ENCODE data around the gene SLC7A7. TPM values are rescaled to one million over a fixed set of nuclear protein-coding genes. Genes with fewer than 3 reads are reported as not detected.
A peak's percentile ranks its signal among the peaks of the same experiment; 100 is the strongest.
"Not testable (repeated sequence)": the region's sequence is repeated elsewhere in the genome, so short reads cannot be mapped to it uniquely, and the experiment has no call there.

The SLC7A7 gene
- total RNA-seq (10 to 100 TPM in 1 of 10 donors, 1 to 10 TPM in 9; 1.1 to 16.1 (median 2.8) TPM), polyA plus RNA-seq (1 to 10 TPM; 2.3 to 3.7 TPM)
- long read RNA-seq, donor 1, partial matches to known transcripts = 0 of 4 reads
- long read RNA-seq, donor 1, other reads (novel, unspliced or antisense) = 1 of 4 reads
- long read RNA-seq, donor 2, partial matches to known transcripts = 1 of 1 reads
- long read RNA-seq, donor 2, other reads (novel, unspliced or antisense) = 0 of 1 reads
- long read RNA-seq, donor 3, partial matches to known transcripts = 0 of 1 reads
- long read RNA-seq, donor 3, other reads (novel, unspliced or antisense) = 1 of 1 reads

- H3K27ac ChIP-seq = peak within 1 kb of the TSS in 5 of 10 donors; percentile 15 to 81 (median 37)
- 55 to 57% methylated on average over 10 of the region's 10 CpGs for WGBS, 2 donors
- intact Hi-C loops (cut with DNase I) = loop anchor here in 7 of 10 donors (5.0 to 10.0 kb wide), 8 partner anchors 150 to 430 kb away; no protein-coding TSS in a partner anchor
Measured at GRCh38 chr14:22814941-22815713, at the start of gene SLC7A7. Gene SLC7A7, minus strand, starts transcription at chr14:22815435. Its CDS starts 2,037 bp downstream, at chr14:22813398.

DNA sequence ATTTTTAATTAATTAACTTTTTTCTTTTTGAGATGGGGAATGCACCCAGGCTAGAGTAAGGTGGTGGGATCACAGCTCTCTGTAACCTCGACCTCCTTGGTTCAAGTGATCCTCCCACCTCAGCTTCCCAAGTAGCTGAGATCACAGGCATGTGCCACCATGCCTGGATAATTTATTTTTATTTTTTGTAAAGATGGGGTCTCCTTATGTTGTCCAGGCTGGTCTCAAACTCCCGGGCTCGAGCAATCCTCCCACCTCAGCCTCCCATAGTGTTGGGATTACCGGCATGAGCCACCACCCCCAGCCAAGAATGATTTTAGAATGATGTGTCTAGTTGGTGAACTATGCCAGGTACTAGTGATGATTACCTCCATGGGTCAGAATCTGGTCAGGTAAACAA, 49.7 kb upstream of the SLC7A7 start:
- Histone ChIP-seq H3K27me3 (no peaks in the 10 kb centered on the region), H3K4me3 (no peak overlapping the region), H3K27ac (no peak overlapping the region), H3K9me3 (no peaks in the 10 kb centered on the region), H3K36me3 (no peaks in the 10 kb centered on the region), H3K4me1 (peaks cover 0 to 10% (median under 1%) of the 10 kb centered on the region in 9 donors)
- DNase-seq = no peak
- TF ChIP-seq CTCF (IDR thresholded peaks at IDR 0.05) = no peak
- 89 to 90% methylated on average over 4 of the region's 4 CpGs for WGBS, 2 donors
- no peak for ATAC-seq
- intact Hi-C loops (cut with DNase I) = no loop called here

More at GRCh38 chr14:22814941-22815713, at the start of gene SLC7A7:
- no peaks in the 10 kb centered on the region for H3K36me3 ChIP-seq
- H3K4me3 ChIP-seq = peak within 1 kb of the TSS in 5 of 10 donors; percentile 3 to 51 (median 24)
- no peaks in the 10 kb centered on the region for H3K9me3 ChIP-seq
- DNase-seq (no peak), ATAC-seq (peak in 3 of 8 donors; percentile 7 to 42 (median 16))
- TF ChIP-seq CTCF (IDR thresholded peaks at IDR 0.05) = no peak
- no peaks in the 10 kb centered on the region for H3K27me3 ChIP-seq
- H3K4me1 ChIP-seq = peaks cover 0 to 57% (median 17%) of the 10 kb centered on the region in 9 donors

- TF ChIP-seq CTCF (IDR thresholded peaks at IDR 0.05) = no peak
- H3K27ac ChIP-seq = no peak overlapping the region
- no peaks in the 10 kb centered on the region for H3K27me3 ChIP-seq
- intact Hi-C loops (cut with DNase I) = no loop called here
- H3K4me3 ChIP-seq = no peak overlapping the region
- peaks cover 0 to 6% (median 0%) of the 10 kb centered on the region in 11 donors for H3K9me3 ChIP-seq
- H3K4me1 ChIP-seq = peaks cover 0 to 3% (median 0%) of the 10 kb centered on the region in 9 donors
- ATAC-seq (no peak), DNase-seq (no peak)
- no peaks in the 10 kb centered on the region for H3K36me3 ChIP-seq
Measured at GRCh38 chr14:22861651-22862050, 46.4 kb upstream of the SLC7A7 start.

- intact Hi-C loops (cut with DNase I); H3K4me1 ChIP-seq; H3K36me3 ChIP-seq; DNase-seq; H3K4me3 ChIP-seq; ATAC-seq; H3K27ac ChIP-seq; H3K27me3 ChIP-seq; H3K9me3 ChIP-seq: not testable (repeated sequence)
- WGBS, 2 donors = 92 to 93% methylated on average over 3 of the region's 3 CpGs
Measured at GRCh38 chr14:22860377-22860776, 45.1 kb upstream of the SLC7A7 start.
